Brain microvascular endothelial cell (primary cell): Measurements from ENCODE around the gene ZAR1L.

Experiments
- DNase-seq: peaks from one replicate; pipeline ENCODE4 v3.0.0-alpha.2; 2020
- H3K27ac ChIP-seq: fragments of 250-450 bp; sonication (Bioruptor Pico); 2 replicates; pipeline ENCODE4 v1.5.1; 2020; ENCODE audit warnings: mild to moderate bottlenecking, moderate library complexity
- H3K27me3 ChIP-seq: fragments of 250-450 bp; sonication (Bioruptor Pico); replicated peaks from 2 replicates; pipeline ENCODE4 v1.5.1; 2020; ENCODE audit warnings: mild to moderate bottlenecking
- H3K36me3 ChIP-seq: fragments of 250-450 bp; sonication (Bioruptor Pico); replicated peaks from 2 replicates; pipeline ENCODE4 v1.5.1; 2020; ENCODE audit warnings: mild to moderate bottlenecking
- H3K4me3 ChIP-seq: 2 replicates; pipeline ENCODE4 v1.5.1; 2011; ENCODE audit warnings: low read depth, mild to moderate bottlenecking, control low read depth, low read length, moderate library complexity
- CTCF ChIP-seq: IDR thresholded peaks from 2 replicates; pipeline ENCODE4 v1.5.1; 2011; ENCODE audit warnings: low read depth, mild to moderate bottlenecking, moderate library complexity, low read length, control low read depth, inconsistent platforms; ENCODE audit errors: missing control alignments
- in situ Hi-C: cut with HindIII; loops from 2 replicates; pipeline ENCODE4 v1.10.0; 2017; ENCODE audit warnings: low sequenced_read_pairs, low pct_ligation_motif_present

The ZAR1L gene

GRCh38 chr13:32298695-32299094 lies 16.5 kb downstream of the ZAR1L start:
- no peaks in the 10 kb centered on the region for H3K36me3 ChIP-seq
- in situ Hi-C loops: no loop called here

DNA sequence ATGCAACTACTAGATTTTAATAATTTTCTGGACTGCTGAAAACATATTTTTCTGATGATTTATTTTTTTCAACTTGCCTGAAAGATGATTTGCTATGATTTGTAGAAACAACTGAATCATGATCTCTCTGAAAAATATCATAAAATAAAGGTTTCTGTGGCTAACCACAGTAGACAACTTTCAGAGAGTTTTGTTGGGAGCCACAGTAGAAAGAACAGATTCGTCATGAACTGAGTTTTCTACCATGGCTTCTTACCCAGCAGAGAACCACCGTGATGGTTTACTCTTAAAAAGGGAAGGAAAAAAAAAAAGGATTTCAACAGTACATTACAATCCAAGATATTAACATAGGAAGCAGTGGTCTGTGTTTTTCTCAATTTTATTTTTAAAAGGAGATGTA lies 18.0 kb downstream of the ZAR1L start:
- H3K36me3 ChIP-seq: no peaks in the 10 kb centered on the region
- no peak overlapping the region for H3K27ac ChIP-seq
- H3K27me3 ChIP-seq: no peaks in the 10 kb centered on the region
- in situ Hi-C loops: no loop called here
- no peak for DNase-seq
- TF ChIP-seq CTCF: no peak
- H3K4me3 ChIP-seq: no peak overlapping the region

More at GRCh38 chr13:32298695-32299094, 16.5 kb downstream of the ZAR1L start:
- DNase-seq: no peak
- Histone ChIP-seq H3K27me3 (no peaks in the 10 kb centered on the region), H3K27ac (no peak overlapping the region), H3K4me3 (no peak overlapping the region)
- TF ChIP-seq CTCF: no peak

DNA sequence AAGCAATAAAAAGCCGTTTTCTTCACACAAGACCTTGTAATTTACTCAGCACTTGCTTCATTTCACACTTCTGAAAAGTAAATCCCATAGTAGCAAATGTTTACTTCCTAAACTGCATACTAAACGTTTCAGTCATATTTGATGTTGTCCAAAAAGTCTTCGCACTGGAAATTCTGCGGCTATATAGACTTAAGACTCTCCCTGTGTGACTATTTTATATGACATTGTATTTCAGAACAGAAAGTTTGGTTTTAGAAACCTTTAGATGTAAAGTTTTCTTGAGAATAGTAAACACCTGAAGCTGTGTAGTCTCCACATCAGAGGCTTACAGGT lies 29.6 kb downstream of the ZAR1L start:
- Histone ChIP-seq H3K27ac (peak overlapping the region; percentile 67), H3K27me3 (no peaks in the 10 kb centered on the region), H3K36me3 (no peaks in the 10 kb centered on the region), H3K4me3 (no peak overlapping the region)
- TF ChIP-seq CTCF: no peak
- peak; percentile 9 for DNase-seq
- in situ Hi-C loops: no loop called here

DNA sequence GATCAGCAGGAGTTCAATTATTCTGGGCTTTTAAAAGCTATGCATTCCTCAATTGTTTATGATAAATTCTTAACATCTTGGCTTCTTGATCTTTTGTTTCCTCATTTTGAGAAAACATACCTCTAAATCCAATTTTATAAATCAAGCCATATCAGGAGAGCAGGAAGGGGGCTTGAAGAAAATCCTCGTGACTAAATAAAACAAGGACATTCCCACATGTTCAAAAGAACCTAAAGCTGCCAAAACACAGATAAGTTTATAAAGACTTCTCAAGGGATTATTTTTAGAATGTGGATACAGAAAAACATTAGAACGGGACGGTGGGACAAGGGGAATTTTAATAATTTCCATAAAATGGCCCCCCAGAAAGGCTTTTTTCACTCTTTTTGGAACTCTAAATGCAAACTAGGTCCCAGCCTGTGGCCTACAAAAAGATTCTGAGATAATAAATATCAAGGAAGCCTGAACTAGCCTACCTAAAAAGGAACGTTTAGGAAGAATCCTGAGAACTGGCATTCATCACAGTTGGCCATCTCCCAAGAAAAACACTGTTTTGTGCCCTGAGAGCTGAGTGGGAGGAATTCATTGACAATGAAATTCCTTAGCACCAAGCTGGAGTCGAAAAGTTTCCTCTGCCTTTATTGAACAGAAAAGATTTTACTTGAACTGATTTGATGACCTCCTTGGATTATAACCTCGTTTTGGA lies 30.1 kb downstream of the ZAR1L start:
- no peaks in the 10 kb centered on the region for H3K27me3 ChIP-seq
- H3K27ac ChIP-seq: peak overlapping the region; percentile 67
- H3K4me3 ChIP-seq: no peak overlapping the region
- in situ Hi-C loops: no loop called here
- DNase-seq: peak; percentile 80
- no peak for TF ChIP-seq CTCF
- H3K36me3 ChIP-seq: no peaks in the 10 kb centered on the region

- H3K36me3 ChIP-seq: no peaks in the 10 kb centered on the region
- DNase-seq: no peak
- no peak overlapping the region for H3K4me3 ChIP-seq
- H3K27ac ChIP-seq: no peak overlapping the region
- in situ Hi-C loops: no loop called here
- no peak for TF ChIP-seq CTCF
- H3K27me3 ChIP-seq: no peaks in the 10 kb centered on the region
Measured at GRCh38 chr13:32282096-32282711, 33.0 kb downstream of the ZAR1L start.

GRCh38 chr13:32281096-32281495 lies 34.1 kb downstream of the ZAR1L start:
- no peak overlapping the region for H3K27ac ChIP-seq
- no peak for TF ChIP-seq CTCF
- DNase-seq: no peak
- in situ Hi-C loops: no loop called here
- no peak overlapping the region for H3K4me3 ChIP-seq
- H3K36me3 ChIP-seq: no peaks in the 10 kb centered on the region
- H3K27me3 ChIP-seq: no peaks in the 10 kb centered on the region
